Kidney epithelial cell (primary cell): ENCODE data around the gene BCL2L13. TPM values are rescaled to one million over a fixed set of nuclear protein-coding genes. Genes with fewer than 3 reads are reported as not detected.
A peak's percentile ranks its signal among the peaks of the same experiment; 100 is the strongest.

Experiments used
- DNase-seq: peaks from one replicate; pipeline ENCODE4 v3.0.0-alpha.2; 2010; ENCODE audit warnings: low read depth
- H3K27me3 ChIP-seq: 2 replicates; pipeline ENCODE4 v1.6.0; 2011; ENCODE audit warnings: low read length; ENCODE audit not compliant: control insufficient read depth, insufficient read depth
- H3K36me3 ChIP-seq: 2 replicates; pipeline ENCODE4 v1.5.1; 2011; ENCODE audit warnings: low read length; ENCODE audit not compliant: control insufficient read depth, insufficient read depth
- H3K4me3 ChIP-seq: 2 replicates; pipeline ENCODE4 v1.5.1; 2011; ENCODE audit warnings: low read depth, mild to moderate bottlenecking, control low read depth, low read length
- total RNA-seq: library from RNA; depleted of rRNA; stranded (reverse); fragments of >200 nt; gene quantifications from 2 replicates; pipeline ENCODE4 v1.2.3, GENCODE V29; 2015
- TF ChIP-seq, protein P1 (sequence below): IDR thresholded peaks from 2 replicates; pipeline ENCODE4 v1.5.1; 2011; ENCODE audit warnings: mild to moderate bottlenecking, moderate library complexity, low read length, control low read depth, inconsistent platforms; ENCODE audit not compliant: insufficient read depth, poor library complexity, severe bottlenecking

BCL2L13 gene
- total RNA-seq, 1 donor from 2014 or later = 58.4 TPM

DNA sequence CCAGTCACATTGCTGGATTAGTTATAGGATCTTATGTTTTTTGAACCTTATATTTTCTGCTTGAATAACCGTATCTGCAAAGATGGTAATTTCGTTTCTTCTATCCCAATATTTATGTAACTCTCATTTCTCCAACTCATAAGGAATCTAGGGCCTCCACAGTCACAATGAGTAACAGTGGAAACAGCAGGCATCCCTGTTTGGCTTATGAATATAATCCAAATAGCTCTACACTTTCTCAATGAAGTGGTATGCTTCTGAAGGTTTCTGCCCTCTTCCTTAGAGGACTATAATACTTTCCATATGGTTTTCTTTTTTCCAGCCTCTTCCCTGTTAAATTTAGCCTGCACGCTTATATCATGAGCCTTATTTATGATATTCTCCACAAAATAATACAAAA lies 26.5 kb upstream of the BCL2L13 start:
- Histone ChIP-seq H3K27me3 (no peaks in the 10 kb centered on the region), H3K36me3 (peaks cover 1% of the 10 kb centered on the region), H3K4me3 (no peak overlapping the region)
- DNase-seq = no peak
- TF ChIP-seq, protein P1, sequence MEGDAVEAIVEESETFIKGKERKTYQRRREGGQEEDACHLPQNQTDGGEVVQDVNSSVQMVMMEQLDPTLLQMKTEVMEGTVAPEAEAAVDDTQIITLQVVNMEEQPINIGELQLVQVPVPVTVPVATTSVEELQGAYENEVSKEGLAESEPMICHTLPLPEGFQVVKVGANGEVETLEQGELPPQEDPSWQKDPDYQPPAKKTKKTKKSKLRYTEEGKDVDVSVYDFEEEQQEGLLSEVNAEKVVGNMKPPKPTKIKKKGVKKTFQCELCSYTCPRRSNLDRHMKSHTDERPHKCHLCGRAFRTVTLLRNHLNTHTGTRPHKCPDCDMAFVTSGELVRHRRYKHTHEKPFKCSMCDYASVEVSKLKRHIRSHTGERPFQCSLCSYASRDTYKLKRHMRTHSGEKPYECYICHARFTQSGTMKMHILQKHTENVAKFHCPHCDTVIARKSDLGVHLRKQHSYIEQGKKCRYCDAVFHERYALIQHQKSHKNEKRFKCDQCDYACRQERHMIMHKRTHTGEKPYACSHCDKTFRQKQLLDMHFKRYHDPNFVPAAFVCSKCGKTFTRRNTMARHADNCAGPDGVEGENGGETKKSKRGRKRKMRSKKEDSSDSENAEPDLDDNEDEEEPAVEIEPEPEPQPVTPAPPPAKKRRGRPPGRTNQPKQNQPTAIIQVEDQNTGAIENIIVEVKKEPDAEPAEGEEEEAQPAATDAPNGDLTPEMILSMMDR = no peak

DNA sequence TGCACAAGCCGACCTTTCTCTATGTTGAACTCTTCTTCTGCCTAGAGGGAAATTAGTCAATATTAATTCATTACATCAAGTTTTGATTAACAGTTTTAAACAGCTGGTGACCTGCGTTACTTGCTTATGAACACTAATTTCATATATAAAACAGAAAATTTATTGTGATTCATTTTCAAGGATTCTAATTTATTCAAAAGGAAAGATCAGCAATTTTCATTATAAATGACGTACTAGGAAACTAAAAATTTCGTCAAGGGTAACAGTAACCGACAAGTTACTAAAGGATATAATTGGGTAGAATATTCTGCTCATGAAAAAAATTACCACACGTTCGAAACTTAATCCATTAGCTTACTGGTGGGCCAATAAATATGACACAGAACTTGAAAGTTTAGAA lies 25.3 kb upstream of the BCL2L13 start:
- peaks cover 1% of the 10 kb centered on the region for H3K36me3 ChIP-seq
- DNase-seq = no peak
- no peak overlapping the region for H3K4me3 ChIP-seq
- TF ChIP-seq, protein P1 = no peak
- H3K27me3 ChIP-seq = no peaks in the 10 kb centered on the region

DNA sequence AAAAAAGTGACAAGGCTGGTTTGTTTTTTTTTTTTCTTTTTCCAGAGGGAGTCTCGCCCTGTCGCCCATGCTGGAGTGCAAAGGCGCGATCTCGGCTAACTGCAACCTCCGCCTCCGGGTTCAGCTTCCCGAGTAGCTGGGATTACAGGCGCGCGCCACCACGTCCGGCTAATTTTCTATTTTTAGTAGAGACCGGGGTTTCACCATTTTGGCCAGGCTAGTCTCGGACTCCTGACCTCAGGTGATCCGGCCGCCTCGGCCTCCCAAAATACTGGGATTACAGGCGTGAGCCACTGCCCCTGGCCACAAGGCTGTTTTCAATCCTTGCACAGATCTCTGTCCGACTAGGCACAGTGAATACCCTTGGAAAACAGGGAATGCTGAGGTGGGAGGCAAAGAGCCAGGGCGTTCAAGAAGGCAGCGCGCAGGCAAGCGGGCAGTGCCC lies 10.6 kb upstream of the BCL2L13 start:
- Histone ChIP-seq H3K27me3 (no peaks in the 10 kb centered on the region), H3K4me3 (peak overlapping the region; percentile 99), H3K36me3 (no peaks in the 10 kb centered on the region)
- TF ChIP-seq, protein P1 = no peak
- DNase-seq = no peak

DNA sequence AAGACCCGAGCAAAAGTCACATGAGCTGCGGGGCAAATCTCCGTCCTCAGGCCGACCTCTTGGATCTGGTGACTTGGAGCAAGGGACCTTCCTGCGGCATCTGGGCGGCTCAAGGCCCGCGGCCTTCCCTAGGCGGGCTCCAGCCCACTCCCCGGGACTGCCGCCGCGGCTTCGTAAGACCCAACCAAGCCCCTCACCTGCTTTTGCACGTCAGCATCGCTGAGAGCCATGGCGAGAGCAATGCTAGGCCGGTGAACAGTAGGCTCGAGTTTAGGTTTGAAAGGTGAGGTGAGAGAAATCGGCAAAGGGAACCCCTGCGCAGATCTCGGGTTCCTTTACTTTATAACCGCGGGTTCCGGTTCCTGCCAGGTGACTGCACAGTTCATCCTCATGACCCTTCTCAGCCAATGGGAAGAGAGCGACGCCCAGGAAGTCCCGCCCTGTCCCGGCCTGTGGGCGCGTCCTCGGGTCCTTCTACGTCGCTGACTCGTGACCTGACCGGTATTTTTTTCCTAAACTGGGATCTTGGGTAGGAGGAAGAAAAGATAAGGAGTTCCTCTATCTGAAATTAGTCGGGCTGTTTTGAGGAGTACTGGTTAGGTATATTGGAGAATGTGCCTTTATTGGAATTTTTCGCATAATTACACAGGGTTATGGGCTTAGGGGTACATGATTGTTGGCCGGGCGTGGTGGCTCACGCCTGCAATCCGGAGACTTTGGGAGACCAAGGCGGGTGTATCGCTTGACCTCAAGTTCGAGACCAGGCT lies 10.0 kb upstream of the BCL2L13 start, which contains the start of gene ATP6V1E1:
ATP6V1E1 (minus strand) TSS at position 344 of the 767 bp plus-strand sequence; CDS start at position 230, 114 bp downstream.
- peak within 1 kb of the TSS; percentile 99 for H3K4me3 ChIP-seq
- peak; percentile 93 for DNase-seq
- H3K36me3 ChIP-seq = no peaks in the 10 kb centered on the region
- TF ChIP-seq, protein P1 = no peak
- H3K27me3 ChIP-seq = no peaks in the 10 kb centered on the region

DNA sequence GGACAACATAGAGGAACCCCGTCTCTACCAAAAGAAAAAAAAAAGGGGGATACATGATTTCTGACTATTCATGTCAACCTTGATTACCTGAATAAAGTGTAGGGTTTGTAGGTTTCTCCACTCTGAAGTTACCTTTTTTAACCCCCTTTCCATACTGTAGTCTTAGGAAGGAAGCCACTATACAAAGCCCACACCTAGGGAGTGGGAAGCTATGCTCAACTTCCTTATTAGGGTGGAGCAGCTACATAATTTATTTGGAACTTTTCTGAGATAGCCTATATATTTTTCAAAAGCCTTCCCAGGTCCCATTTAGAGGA lies 9.4 kb upstream of the BCL2L13 start:
- DNase-seq = no peak
- H3K27me3 ChIP-seq = no peaks in the 10 kb centered on the region
- TF ChIP-seq, protein P1 = no peak
- no peaks in the 10 kb centered on the region for H3K36me3 ChIP-seq
- H3K4me3 ChIP-seq = peak overlapping the region; percentile 99

DNA sequence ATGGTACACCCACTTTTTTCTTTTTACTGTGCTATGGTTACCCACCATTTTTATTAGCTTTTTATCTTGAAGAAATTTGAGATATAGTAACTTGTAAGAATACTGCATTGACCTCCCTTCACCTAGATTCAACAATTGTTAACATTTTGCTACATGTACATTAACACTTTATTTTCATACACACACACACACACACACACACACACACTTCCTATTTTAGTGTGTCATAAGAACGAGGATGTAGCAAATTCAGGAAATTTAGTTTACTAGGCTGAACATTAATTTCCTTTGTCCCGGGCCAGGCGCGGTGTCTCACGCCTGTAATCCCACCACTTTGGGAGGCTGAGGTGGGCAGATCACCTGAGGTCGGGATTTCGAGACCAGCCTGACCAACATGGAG lies 8.9 kb upstream of the BCL2L13 start:
- DNase-seq = no peak
- TF ChIP-seq, protein P1 = no peak
- H3K36me3 ChIP-seq = no peaks in the 10 kb centered on the region
- H3K4me3 ChIP-seq = no peak overlapping the region
- no peaks in the 10 kb centered on the region for H3K27me3 ChIP-seq
